Left lung (tissue), 10 donors: ENCODE measurements around the gene EMC1. TPM values are rescaled to one million over a fixed set of nuclear protein-coding genes. Genes with fewer than 3 reads are reported as not detected.

ENCODE experiments used
- ATAC-seq: fragments of 200-7000 bp; cut with Tn5 transposase; one replicate; pipeline ENCODE4 v1.9.1; 2020; ENCODE audit warnings: moderate library complexity
- DNase-seq, 4 donors: peaks; one replicate each; pipeline ENCODE4 v3.0.0-alpha.2; 2013 to 2020
- H3K27ac ChIP-seq, 2 donors: fragments of 200-600 bp; sonication (generic) in 1 of 2; one replicate each; pipeline versions ENCODE4 v1.5.0 to v1.8.0; 2020 to 2021
- H3K27me3 ChIP-seq, 2 donors: fragments of 200-600 bp; sonication (generic) in 1 of 2; one replicate each; pipeline versions ENCODE4 v1.5.0 to v1.8.0; 2020 to 2021
- H3K36me3 ChIP-seq, 2 donors: fragments of 200-600 bp; sonication (generic) in 1 of 2; one replicate each; pipeline versions ENCODE4 v1.5.0 to v1.8.0; 2020 to 2021
- H3K4me1 ChIP-seq, 2 donors: fragments of 200-600 bp; one replicate each; pipeline ENCODE4 v1.8.0; 2021
- H3K4me3 ChIP-seq, 2 donors: fragments of 200-600 bp; sonication (generic) in 1 of 2; one replicate each; pipeline versions ENCODE4 v1.5.0 to v1.8.0; 2020 to 2021; ENCODE audit warnings: mild to moderate bottlenecking in 1 of 2
- H3K9me3 ChIP-seq, 2 donors: fragments of 200-600 bp; sonication (generic) in 1 of 2; one replicate each; pipeline versions ENCODE4 v1.5.0 to v1.8.0; 2020 to 2021
- CTCF ChIP-seq, 2 donors: fragments of 200-600 bp; sonication (generic) in 1 of 2; IDR thresholded peaks; one replicate each; pipeline versions ENCODE4 v1.5.0 to v1.8.0; 2021; ENCODE audit warnings: antibody characterized with exemption in 2 of 2
- intact Hi-C, 2 donors: fragments of 100-400 bp; cut with DNase I; formaldehyde crosslinking; loops; one replicate each; pipeline versions ENCODE4 v1.11.2 to v1.14.2; 2022
- polyA plus RNA-seq, 6 donors: library from polyadenylated mRNA; unstranded; fragments of 120-200 nt; gene quantifications; one replicate each; pipeline ENCODE4 v1.2.1, GENCODE V29; 2013; ENCODE audit not compliant: insufficient read length in 6 of 6
- total RNA-seq, 2 donors: library from RNA; stranded (reverse); fragmentation: NEBNext Ultra II Directional; extraction: Animal tissue kit (Norgen Biotek cat#: 25700); gene quantifications; one replicate each; pipeline ENCODE4 v1.2.1, GENCODE V29; 2021
- donor health status: DM: no; HTN: yes; CAD: no.
- donor health status: DM: no; HTN: no; CAD: no.

Gene EMC1
- total and polyA plus RNA-seq, 8 donors = 43.7 to 55.5 (median 52.4) TPM

GRCh38 chr1:19209439-19209989, 41.8 kb downstream of the EMC1 start:
- no peak for TF ChIP-seq CTCF (IDR thresholded peaks at IDR 0.05)
- peaks cover 9 to 75% of the 10 kb centered on the region in 2 donors for H3K4me1 ChIP-seq
- peak; percentile 45 for ATAC-seq

DNA sequence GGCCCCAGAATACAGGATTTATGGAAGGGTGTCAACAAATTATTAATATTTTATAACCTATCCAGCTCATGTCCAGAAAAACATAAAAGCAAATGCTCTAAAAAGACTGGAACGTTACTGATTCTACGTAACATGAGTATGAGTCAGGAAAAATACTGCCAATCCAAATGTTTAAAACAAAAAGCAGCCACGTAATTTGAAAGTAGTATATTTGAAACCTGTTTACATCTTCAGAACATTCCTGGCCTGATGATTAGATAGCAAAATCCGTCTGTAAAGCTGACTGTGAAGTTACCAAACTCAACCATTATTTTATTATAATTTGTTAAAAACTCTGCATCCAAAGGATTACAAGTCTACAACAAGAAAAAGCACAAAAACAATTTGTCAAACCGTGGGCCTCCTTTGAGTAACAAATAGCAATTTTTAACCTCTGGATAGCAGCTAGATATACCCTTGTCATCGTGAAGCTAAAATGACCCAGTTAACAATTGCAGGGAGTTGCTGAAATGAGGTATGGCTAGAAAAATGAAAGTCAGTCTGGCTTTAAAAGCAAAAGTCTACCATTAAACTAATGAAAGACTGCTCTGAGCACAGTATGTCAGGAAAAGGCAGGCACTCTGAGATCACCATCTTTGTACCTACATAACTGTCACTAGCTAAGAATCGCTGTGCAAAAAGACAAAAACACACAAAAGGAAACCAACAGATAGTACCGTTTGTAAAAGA, 42.5 kb downstream of the EMC1 start:
- Histone ChIP-seq H3K9me3 (no peaks in the 10 kb centered on the region), H3K27ac (peak overlapping the region; percentile 91 to 97), H3K36me3 (peaks cover 0 to 2% of the 10 kb centered on the region in 2 donors), H3K4me1 (peaks cover 9 to 82% of the 10 kb centered on the region in 2 donors), H3K27me3 (no peaks in the 10 kb centered on the region), H3K4me3 (peak overlapping the region; percentile 90 to 95)
- TF ChIP-seq CTCF (IDR thresholded peaks at IDR 0.05) = no peak
- DNase-seq (no peak), ATAC-seq (no peak)
- intact Hi-C loops = no loop called here

More at GRCh38 chr1:19209439-19209989, 41.8 kb downstream of the EMC1 start:
- Histone ChIP-seq H3K36me3 (peaks cover 0 to 8% of the 10 kb centered on the region in 2 donors), H3K27ac (peak overlapping the region; percentile 91 to 97), H3K4me3 (peak overlapping the region; percentile 90 to 95), H3K9me3 (no peaks in the 10 kb centered on the region), H3K27me3 (no peaks in the 10 kb centered on the region)
- intact Hi-C loops = no loop called here
- DNase-seq = peak in 3 of 4 donors; percentile 27 to 53 (median 29)

- ATAC-seq = no peak
- peaks cover 9 to 83% of the 10 kb centered on the region in 2 donors for H3K4me1 ChIP-seq
- H3K27ac ChIP-seq = no peak overlapping the region
- no peaks in the 10 kb centered on the region for H3K9me3 ChIP-seq
- H3K4me3 ChIP-seq = no peak overlapping the region
- no peaks in the 10 kb centered on the region for H3K27me3 ChIP-seq
- TF ChIP-seq CTCF (IDR thresholded peaks at IDR 0.05) = no peak
- peaks cover 0 to under 1% of the 10 kb centered on the region in 2 donors for H3K36me3 ChIP-seq
- no peak for DNase-seq
- intact Hi-C loops = no loop called here
Observed at GRCh38 chr1:19206947-19207346, 44.4 kb downstream of the EMC1 start.

- no peak for TF ChIP-seq CTCF (IDR thresholded peaks at IDR 0.05)
- Histone ChIP-seq H3K9me3 (no peaks in the 10 kb centered on the region), H3K36me3 (peaks cover 0 to 12% of the 10 kb centered on the region in 2 donors), H3K27ac (no peak overlapping the region), H3K4me3 (no peak overlapping the region), H3K27me3 (no peaks in the 10 kb centered on the region), H3K4me1 (peaks cover under 1 to 72% of the 10 kb centered on the region in 2 donors)
- DNase-seq (no peak), ATAC-seq (no peak)
- intact Hi-C loops = no loop called here
Observed at GRCh38 chr1:19205845-19206244, 45.5 kb downstream of the EMC1 start.

DNA sequence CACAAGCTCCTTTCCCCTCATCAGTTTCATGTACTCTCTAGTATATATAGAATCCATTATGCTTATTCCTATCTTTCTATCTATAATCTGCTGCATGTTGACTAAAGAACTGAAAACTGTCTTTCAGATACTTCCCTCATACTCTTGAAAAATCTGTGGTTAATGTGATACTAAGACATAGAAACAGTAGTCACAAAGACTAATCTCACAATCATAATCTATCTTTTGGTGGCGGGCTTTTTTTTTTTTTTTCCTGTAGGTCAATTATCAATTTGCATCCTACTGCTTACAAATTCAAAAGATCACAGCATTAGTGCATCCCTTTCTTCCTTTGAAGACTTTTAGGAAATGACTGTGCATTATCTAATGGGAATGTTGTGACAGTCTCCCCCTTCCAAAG, 45.9 kb downstream of the EMC1 start:
- DNase-seq (no peak), ATAC-seq (no peak)
- Histone ChIP-seq H3K27ac (peak overlapping the region in 1 of 2 donors; percentile 42), H3K27me3 (no peaks in the 10 kb centered on the region), H3K36me3 (peaks cover 0 to 16% of the 10 kb centered on the region in 2 donors), H3K4me3 (no peak overlapping the region), H3K9me3 (no peaks in the 10 kb centered on the region), H3K4me1 (peaks cover 0 to 68% of the 10 kb centered on the region in 2 donors)
- intact Hi-C loops = no loop called here
- no peak for TF ChIP-seq CTCF (IDR thresholded peaks at IDR 0.05)
